Prostate gland (tissue), 2 donors: ENCODE data around the gene PALLD. TPM values are rescaled to one million over a fixed set of nuclear protein-coding genes. Genes with fewer than 3 reads are reported as not detected.

ENCODE experiments used
- DNase-seq: peaks from one replicate; pipeline ENCODE4 v3.0.0-alpha.2; 2019; ENCODE audit warnings: low spot score
- H3K27ac ChIP-seq, 2 donors: fragments of 200-600 bp; sonication (generic); 2 replicates each; pipeline ENCODE4 v1.5.1; 2017 to 2019
- H3K27me3 ChIP-seq: fragments of 200-600 bp; sonication (generic); replicated peaks from 2 replicates; pipeline ENCODE4 v1.5.1; 2019; ENCODE audit not compliant: insufficient read depth
- H3K36me3 ChIP-seq, 2 donors: fragments of 200-600 bp; sonication (generic); 1 replicate in 1 of 2; 2 replicates in 1 of 2; pipeline versions ENCODE4 v1.5.1 to v1.8.1; 2017 to 2019
- H3K4me1 ChIP-seq: fragments of 200-600 bp; sonication (generic); replicated peaks from 2 replicates; pipeline ENCODE4 v1.5.1; 2019
- H3K4me3 ChIP-seq, 2 donors: fragments of 200-600 bp; sonication (generic); 2 replicates each; pipeline ENCODE4 v1.5.1; 2017 to 2019
- H3K9me3 ChIP-seq: fragments of 200-600 bp; sonication (generic); 2 replicates; pipeline ENCODE4 v1.5.1; 2017
- CTCF ChIP-seq, 4 experiments: fragments of 200-600 bp in 2 of 4; fragments of 450-650 bp in 2 of 4; sonication (generic) in 2 of 4; IDR thresholded peaks; 1 replicate in 3 of 4; 2 replicates in 1 of 4; pipeline ENCODE4 v1.5.1; 2016 to 2019; ENCODE audit warnings: antibody characterized with exemption in 4 of 4, mild to moderate bottlenecking in 2 of 4, moderate library complexity in 2 of 4
- POLR2A ChIP-seq: fragments of 450-650 bp; IDR thresholded peaks from one replicate; pipeline ENCODE4 v1.6.1; 2016; ENCODE audit warnings: antibody characterized with exemption, mild to moderate bottlenecking
- POLR2AphosphoS5 ChIP-seq: sonication (generic); formaldehyde crosslinking; IDR thresholded peaks from one replicate; pipeline ENCODE4 v1.6.1; 2017; ENCODE audit warnings: antibody characterized with exemption
- WGBS: methylation state at CpG from one replicate; pipeline ENCODE4 v1.1.5; 2018; 5-methylcytosine and 5-hydroxymethylcytosine counted together
- intact Hi-C: fragments of 100-400 bp; cut with DNase I; formaldehyde crosslinking; loops from one replicate; pipeline ENCODE4 v1.14.2; 2022
- total RNA-seq, 2 donors: library from RNA; depleted of rRNA; stranded (reverse); fragments of >200 nt; gene quantifications; one replicate each; pipeline ENCODE4 v1.1.0, GENCODE V29; 2016

PALLD gene
- total RNA-seq, 2 donors from 2014 or later, result 252 TPM

GRCh38 chr4:168731006-168731636, 234.3 kb downstream of the PALLD start:
- intact Hi-C loops, result no loop called here
- Histone ChIP-seq H3K4me3 (no peak overlapping the region), H3K36me3 (no peaks in the 10 kb centered on the region), H3K9me3 (no peaks in the 10 kb centered on the region), H3K4me1 (no peaks in the 10 kb centered on the region), H3K27ac (no peak overlapping the region), H3K27me3 (no peaks in the 10 kb centered on the region)
- 44% methylated on average over 6 of the region's 6 CpGs for WGBS
- no peak for TF ChIP-seq POLR2AphosphoS5
- no peak for TF ChIP-seq CTCF (IDR thresholded peaks at IDR 0.05)
- no peak for TF ChIP-seq POLR2A
- no peak for DNase-seq

- DNase-seq, result no peak
- Histone ChIP-seq H3K36me3 (no peaks in the 10 kb centered on the region), H3K4me3 (no peak overlapping the region), H3K27me3 (no peaks in the 10 kb centered on the region), H3K9me3 (no peaks in the 10 kb centered on the region), H3K4me1 (no peaks in the 10 kb centered on the region), H3K27ac (no peak overlapping the region)
- 82% methylated on average over 6 of the region's 6 CpGs for WGBS
- intact Hi-C loops, result no loop called here
- TF ChIP-seq POLR2A (no peak), CTCF (IDR thresholded peaks at IDR 0.05) (no peak), POLR2AphosphoS5 (no peak)
These were observed 235.0 kb downstream of the PALLD start for GRCh38 chr4:168731706-168732414.

GRCh38 chr4:168732714-168733113, 235.9 kb downstream of the PALLD start:
- no peak overlapping the region for H3K4me3 ChIP-seq
- no peaks in the 10 kb centered on the region for H3K27me3 ChIP-seq
- H3K4me1 ChIP-seq, result no peaks in the 10 kb centered on the region
- 87% methylated on average over 2 of the region's 2 CpGs for WGBS
- no peaks in the 10 kb centered on the region for H3K9me3 ChIP-seq
- H3K36me3 ChIP-seq, result no peaks in the 10 kb centered on the region
- TF ChIP-seq POLR2A, result no peak
- TF ChIP-seq POLR2AphosphoS5, result no peak
- TF ChIP-seq CTCF (IDR thresholded peaks at IDR 0.05), result no peak
- no peak overlapping the region for H3K27ac ChIP-seq
- intact Hi-C loops, result no loop called here
- no peak for DNase-seq

- Histone ChIP-seq H3K4me1 (no peaks in the 10 kb centered on the region), H3K27me3 (no peaks in the 10 kb centered on the region), H3K4me3 (no peak overlapping the region), H3K9me3 (no peaks in the 10 kb centered on the region), H3K36me3 (no peaks in the 10 kb centered on the region), H3K27ac (no peak overlapping the region)
- no peak for DNase-seq
- WGBS, result 68% methylated on average over 11 of the region's 11 CpGs
- TF ChIP-seq POLR2AphosphoS5 (no peak), POLR2A (no peak), CTCF (IDR thresholded peaks at IDR 0.05) (no peak)
- intact Hi-C loops, result no loop called here
These were observed 238.1 kb downstream of the PALLD start for GRCh38 chr4:168734703-168735678.
